H7 (cell line): ENCODE measurements around the gene BICRAL. TPM values are rescaled to one million over a fixed set of nuclear protein-coding genes. Genes with fewer than 3 reads are reported as not detected.
"Not testable (repeated sequence)": the region's sequence is repeated elsewhere in the genome, so short reads cannot be mapped to it uniquely, and the experiment has no call there.

Experiments used
- DNase-seq: peaks from one replicate; pipeline ENCODE4 v3.0.0; 2012
- H3K27me3 ChIP-seq: 2 replicates; pipeline ENCODE4 v1.6.0; 2011; ENCODE audit warnings: mild to moderate bottlenecking, low read length; ENCODE audit not compliant: control insufficient read depth, insufficient read depth
- H3K36me3 ChIP-seq: replicated peaks from 2 replicates; pipeline ENCODE4 v1.5.1; 2011; ENCODE audit warnings: low read length; ENCODE audit not compliant: control insufficient read depth, insufficient read depth
- H3K4me3 ChIP-seq: 2 replicates; pipeline ENCODE4 v1.5.1; 2011; ENCODE audit warnings: low read depth, mild to moderate bottlenecking, control low read depth, low read length, moderate library complexity; ENCODE audit not compliant: insufficient read depth
- total RNA-seq: library from RNA; depleted of rRNA; stranded (reverse); fragments of >200 nt; shearing (Covaris generic); gene quantifications from 2 replicates; pipeline ENCODE4 v1.2.3, GENCODE V29; 2014

Gene BICRAL
- total RNA-seq, 1 experiment from 2014 or later: 6.0 TPM

DNA sequence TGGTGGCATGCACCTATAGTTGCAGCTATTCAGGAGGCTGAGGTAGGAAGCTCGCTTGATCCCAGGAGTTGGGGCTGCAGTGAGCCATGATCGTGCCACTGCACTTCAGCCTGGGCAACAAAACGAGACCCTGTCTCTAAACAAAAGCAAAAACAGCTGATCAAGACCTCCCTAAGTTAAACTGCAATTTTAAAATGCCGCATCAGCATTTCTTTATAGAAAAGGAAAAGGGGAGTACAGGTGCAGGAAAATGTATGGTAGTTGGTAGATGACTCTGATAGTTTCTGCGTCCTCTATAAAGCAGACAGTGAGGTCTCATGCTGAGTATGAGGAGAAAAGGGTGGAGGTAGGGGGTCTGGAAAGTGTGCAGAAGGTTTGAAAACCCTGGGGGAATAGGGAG, 27.1 kb upstream of the BICRAL start:
- Histone ChIP-seq H3K36me3 (no peaks in the 10 kb centered on the region), H3K27me3 (no peaks in the 10 kb centered on the region), H3K4me3 (no peak overlapping the region)
- DNase-seq: no peak

DNA sequence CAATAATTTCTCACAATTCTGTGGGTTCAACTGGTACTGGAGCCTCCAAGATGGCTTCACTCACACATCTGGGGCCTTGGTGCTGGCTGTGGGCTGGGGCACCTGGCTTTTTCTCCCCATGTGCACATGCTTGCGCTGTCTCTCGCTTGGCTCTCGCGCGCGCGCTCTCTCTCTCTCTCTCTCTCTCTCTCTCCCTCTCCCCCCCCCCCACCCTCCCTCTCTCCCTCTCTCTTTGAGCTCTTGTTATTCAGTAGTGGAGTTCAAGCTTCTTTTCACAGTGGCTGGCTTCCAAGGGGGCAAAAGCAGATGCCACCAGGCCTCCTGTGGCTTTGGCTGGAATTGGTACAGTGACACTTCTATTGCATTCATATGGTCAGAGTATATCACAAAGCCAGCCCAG, 25.1 kb upstream of the BICRAL start:
- no peak overlapping the region for H3K4me3 ChIP-seq
- DNase-seq: peak; percentile 35
- H3K36me3 ChIP-seq: no peaks in the 10 kb centered on the region
- H3K27me3 ChIP-seq: no peaks in the 10 kb centered on the region

DNA sequence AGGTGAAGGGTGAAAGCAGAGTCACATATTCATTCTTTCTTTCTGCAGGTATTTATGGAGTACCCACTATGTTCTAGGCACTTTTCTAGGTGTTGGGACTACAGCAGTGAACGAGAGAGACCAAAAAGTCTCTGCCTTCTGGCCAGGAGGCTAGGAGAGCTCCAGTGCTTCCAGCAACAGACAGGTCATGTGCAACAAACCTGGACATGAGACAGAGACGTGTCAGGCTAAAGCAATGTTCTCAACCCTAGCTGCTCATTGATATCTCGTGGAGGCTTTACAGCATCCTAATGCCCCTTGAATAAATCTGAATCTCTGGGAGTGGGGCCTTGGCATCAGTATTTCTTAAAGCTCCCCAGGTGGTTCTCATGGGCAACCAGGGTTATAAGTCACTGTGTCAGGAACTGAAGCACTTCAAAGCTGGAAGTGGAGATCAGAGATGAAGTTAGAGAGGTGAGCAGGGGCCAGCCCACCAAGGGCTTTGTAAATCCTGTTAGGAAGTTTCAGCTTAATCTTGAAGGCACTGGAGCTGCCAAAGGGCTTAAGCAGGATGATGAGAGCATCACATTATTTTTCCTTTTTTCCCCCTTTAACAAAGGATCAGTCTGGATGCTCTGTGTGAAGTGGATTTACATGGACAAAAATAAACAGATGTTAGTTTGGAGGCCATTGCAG, 23.0 kb upstream of the BICRAL start:
- Histone ChIP-seq H3K4me3 (no peak overlapping the region), H3K36me3 (no peaks in the 10 kb centered on the region), H3K27me3 (no peaks in the 10 kb centered on the region)
- no peak for DNase-seq

DNA sequence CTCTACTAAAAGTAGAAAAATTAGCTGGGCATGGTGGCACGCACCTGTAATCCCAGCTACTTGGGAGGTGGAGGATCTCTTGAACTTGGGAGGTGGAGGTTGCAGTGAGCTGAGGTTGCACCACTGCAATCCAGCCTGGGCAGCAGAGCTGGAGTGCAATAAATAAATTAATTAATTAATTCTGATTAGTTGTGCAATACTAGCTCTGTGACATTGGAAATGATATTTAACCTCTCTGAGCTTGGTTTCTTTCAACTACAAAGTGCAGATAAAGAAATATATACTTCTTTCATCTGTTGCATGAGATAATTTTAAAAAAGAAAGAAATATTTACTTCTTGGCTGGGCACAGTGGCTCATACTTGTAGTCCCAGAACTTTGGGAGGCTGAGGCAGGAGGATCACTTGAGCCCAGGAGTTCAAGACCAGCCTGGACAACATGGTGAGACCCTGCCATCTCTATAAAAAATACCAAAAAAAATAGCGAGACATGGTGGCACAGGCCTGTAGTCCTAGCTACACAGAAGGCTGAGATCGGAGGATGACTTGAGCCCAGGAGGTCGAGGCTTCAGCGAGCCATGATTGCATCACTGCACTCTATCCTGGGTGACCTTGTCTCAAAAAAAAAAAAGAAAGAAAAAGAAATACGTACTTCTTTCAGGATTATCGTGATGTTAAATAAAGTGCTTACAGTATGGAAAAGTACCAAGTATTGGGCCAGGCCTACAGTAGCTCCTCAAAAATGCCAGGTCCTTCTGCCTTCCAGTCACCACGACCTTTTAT, 20.4 kb upstream of the BICRAL start:
- Histone ChIP-seq H3K36me3 (no peaks in the 10 kb centered on the region), H3K27me3 (no peaks in the 10 kb centered on the region), H3K4me3 (no peak overlapping the region)
- no peak for DNase-seq

DNA sequence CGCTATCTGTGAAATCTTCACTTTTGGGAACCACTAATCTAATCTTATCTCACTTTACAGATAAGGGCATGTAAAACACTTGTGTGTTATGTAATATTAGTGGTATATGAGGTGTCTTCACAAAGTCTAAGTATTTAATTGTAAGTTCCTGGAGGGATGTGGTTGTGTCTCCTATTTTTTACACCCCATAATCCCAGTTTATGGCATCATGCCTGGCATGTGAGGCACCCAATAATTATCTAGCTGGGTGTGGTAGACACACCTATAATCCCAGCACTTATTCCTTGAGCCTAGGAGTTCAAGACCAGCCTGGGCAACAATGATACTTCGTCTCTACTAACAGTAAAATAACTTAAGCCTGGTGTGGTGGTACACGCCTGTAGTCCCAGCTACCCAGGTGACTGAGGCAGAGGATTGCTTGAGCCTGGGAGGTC, 19.4 kb upstream of the BICRAL start:
- Histone ChIP-seq H3K36me3 (no peaks in the 10 kb centered on the region), H3K27me3 (no peaks in the 10 kb centered on the region), H3K4me3 (no peak overlapping the region)
- no peak for DNase-seq

DNA sequence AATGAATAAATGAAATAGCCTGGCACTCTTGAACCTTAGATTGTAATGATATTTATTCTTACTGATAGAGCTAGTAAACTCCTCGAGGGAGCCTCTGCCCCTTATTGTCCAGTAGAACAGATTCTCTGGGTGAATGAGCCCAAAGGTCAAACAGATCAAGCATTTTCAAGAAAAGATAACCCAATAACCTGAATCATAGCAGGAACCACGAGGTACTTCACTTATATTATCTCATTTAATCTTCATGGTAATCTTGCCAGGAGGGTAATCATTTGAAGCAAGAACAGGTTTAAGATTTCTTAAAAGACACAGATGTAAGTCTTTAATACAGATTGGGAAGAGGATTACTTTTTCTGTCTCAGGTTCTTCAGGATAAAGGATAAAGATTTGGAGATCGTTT, 18.9 kb upstream of the BICRAL start:
- H3K36me3 ChIP-seq: no peaks in the 10 kb centered on the region
- no peak for DNase-seq
- no peaks in the 10 kb centered on the region for H3K27me3 ChIP-seq
- no peak overlapping the region for H3K4me3 ChIP-seq

DNA sequence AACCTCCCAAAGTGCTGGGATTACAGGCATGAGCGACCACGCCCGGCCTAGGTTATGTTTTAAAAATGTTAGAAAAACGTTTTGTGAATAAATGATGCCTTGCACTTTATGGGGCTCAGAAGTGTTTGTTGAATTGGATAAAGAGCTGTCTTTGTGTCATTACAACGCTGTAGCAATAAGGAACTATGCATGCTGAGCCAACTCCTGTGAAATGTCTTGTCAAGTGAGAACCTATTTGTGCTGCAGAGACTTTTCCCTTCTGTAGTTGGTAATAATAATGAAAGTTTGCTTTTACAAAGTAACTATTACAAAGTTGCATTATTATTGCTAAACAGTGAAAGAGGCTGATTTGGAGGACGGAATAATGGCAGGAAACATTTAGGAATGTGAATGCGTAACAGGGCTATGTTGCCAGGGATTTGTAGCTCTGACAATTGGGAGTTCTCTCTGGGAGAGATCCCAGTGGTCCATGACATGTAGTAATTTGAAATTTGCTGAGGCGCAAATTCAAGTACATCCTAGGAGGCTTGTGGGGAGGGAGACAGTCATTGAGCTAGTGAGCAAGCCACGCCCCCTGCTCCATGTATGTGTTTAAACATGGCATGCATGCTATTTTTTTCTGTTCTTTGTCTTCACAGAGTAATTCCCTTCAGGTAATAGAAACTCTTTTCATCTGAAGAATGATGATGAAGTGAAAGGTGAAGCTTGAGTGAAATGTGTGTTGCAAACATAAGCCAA, 16.8 kb upstream of the BICRAL start:
- Histone ChIP-seq H3K36me3 (no peaks in the 10 kb centered on the region), H3K27me3 (no peaks in the 10 kb centered on the region), H3K4me3 (no peak overlapping the region)
- no peak for DNase-seq

DNA sequence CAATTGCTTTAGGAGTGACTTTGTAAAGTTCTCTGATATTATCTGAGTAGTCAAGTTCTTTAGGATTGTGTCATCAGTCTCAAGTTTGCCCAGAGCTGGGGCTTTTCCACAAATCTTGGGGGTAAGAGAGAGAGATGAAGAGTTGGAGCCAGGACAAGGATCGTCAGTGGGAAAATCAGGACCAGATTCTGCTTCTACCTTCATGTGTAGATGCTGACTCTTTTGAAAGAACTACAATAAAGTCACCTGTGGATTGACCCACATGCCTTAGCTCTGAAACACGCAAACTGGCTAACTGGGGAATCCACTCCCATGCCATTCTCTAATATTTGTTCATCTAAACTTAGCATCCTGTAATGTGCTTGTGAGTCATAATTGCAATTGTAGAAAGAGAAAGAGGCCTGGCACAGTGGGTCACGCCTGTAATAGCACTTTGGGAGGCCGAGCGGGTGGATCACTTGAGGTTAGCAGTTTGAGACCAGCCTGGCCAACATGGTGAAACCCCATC, 15.6 kb upstream of the BICRAL start:
- Histone ChIP-seq H3K27me3 (no peaks in the 10 kb centered on the region), H3K4me3 (no peak overlapping the region), H3K36me3 (no peaks in the 10 kb centered on the region)
- DNase-seq: no peak

DNA sequence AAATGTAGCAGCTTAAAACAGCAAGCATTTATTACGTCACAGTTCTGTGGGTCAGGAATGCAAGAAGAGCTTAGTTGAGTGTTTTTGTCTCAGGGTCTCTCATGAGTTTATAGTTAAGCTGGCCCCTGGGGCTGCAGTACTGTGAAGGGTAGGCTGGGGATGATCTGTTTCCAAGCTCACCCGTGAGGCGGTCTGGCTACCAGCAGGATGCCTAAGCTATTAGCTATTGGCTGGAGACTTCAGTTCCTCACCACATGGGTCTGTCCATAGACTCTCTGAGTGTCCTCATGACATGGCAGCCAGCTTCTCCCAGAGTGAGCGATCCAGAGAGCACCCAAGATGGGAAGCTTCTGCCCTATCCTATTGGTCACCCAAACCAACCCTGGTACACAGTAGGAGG, 12.8 kb upstream of the BICRAL start:
- no peaks in the 10 kb centered on the region for H3K27me3 ChIP-seq
- no peak for DNase-seq
- no peaks in the 10 kb centered on the region for H3K36me3 ChIP-seq
- H3K4me3 ChIP-seq: no peak overlapping the region

DNA sequence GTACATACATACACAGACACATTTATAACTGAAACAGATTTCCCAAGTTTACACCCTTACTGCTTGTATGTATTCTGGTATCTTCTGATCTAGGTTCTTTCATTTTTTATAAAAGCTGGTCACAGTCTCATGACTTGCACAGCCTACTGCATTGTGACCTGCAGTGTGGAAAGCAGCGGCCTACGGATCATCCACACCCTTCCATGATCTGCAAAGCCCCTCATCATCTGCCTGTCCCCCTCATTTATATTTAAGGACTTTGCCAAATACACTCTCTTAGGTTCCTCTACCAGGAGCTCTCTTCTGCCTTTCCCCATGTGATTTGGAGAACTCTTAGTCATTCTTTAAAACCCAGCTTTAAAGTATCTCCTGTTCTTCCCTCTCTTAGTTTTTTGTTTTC, 12.0 kb upstream of the BICRAL start:
- DNase-seq: no peak
- no peaks in the 10 kb centered on the region for H3K36me3 ChIP-seq
- H3K27me3 ChIP-seq: no peaks in the 10 kb centered on the region
- no peak overlapping the region for H3K4me3 ChIP-seq

DNA sequence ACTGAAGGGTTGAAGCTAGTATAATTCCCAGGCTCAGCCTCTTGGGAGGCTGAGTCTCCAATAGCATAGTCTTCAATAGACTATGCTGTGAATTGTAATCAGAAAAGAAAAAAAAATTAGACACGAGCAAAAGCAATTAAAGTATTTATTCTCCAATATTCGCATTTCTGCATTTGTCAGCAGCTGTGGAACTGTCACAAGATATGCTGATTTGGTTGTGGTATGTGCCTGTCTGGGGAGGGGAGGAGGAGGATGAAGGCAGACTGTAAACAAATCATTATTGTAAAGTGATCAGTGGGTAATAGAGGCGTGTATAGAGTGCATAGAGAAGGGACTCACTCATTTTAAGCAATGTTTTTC, 10.1 kb upstream of the BICRAL start:
- H3K4me3 ChIP-seq: no peak overlapping the region

DNA sequence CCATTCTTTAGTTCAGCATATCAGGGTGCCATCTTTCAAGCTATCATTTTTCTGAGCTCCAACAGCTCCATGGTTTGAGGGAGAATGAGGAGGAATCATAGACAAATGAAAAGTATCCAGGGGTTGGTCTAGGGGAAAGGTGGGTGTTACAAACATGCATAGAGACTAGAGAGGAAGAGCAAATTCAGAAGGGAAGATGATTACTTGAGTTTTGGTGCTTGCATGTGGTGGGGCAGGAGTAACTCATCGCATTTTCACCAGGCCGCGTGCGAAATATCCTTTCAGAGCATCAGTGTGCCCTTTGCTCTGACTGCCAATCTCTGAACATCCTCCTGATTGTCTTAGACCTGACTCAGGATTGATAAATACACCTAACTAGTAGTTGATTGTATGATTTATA, 7.7 kb upstream of the BICRAL start:
- peak; percentile 1 for DNase-seq
- no peak overlapping the region for H3K4me3 ChIP-seq
- no peaks in the 10 kb centered on the region for H3K36me3 ChIP-seq
- H3K27me3 ChIP-seq: no peaks in the 10 kb centered on the region

More for the DNA sequence above, 10.1 kb upstream of the BICRAL start:
- no peak for DNase-seq
- Histone ChIP-seq H3K36me3 (no peaks in the 10 kb centered on the region), H3K27me3 (no peaks in the 10 kb centered on the region)

DNA sequence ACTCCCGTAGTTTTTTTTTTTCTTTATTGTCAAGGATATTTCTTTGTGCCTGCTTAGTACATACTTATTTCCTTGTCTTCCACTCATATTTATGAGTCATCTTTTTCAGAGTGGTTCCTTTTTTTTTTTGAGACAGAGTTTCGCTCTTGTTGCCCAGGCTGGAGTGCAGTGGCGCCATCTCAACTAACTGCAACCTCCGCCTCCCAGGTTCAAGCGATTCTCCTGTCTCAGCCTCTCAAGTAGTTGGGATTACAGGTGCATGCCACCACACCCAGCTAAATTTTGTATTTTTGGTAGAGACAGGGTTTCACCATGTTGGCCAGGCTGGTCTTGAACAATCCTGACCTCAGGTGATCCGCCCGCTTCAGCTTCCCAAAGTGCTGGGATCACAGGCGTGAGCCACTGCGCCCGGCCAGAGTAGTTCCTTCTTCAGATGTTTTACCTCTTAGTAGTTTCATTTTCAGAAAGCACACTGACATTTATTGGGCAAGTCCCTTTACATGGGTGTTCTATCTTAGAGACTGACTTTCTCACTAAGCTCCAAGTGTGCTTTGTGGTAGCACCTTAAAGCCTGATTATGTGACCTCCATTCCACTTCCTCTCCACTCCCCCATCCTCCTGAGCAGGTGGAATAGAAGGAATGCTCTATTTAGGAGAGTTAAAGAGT, 6.9 kb upstream of the BICRAL start:
- not testable (repeated sequence) for H3K36me3 ChIP-seq, H3K4me3 ChIP-seq, H3K27me3 ChIP-seq
- DNase-seq: peak; percentile 1

DNA sequence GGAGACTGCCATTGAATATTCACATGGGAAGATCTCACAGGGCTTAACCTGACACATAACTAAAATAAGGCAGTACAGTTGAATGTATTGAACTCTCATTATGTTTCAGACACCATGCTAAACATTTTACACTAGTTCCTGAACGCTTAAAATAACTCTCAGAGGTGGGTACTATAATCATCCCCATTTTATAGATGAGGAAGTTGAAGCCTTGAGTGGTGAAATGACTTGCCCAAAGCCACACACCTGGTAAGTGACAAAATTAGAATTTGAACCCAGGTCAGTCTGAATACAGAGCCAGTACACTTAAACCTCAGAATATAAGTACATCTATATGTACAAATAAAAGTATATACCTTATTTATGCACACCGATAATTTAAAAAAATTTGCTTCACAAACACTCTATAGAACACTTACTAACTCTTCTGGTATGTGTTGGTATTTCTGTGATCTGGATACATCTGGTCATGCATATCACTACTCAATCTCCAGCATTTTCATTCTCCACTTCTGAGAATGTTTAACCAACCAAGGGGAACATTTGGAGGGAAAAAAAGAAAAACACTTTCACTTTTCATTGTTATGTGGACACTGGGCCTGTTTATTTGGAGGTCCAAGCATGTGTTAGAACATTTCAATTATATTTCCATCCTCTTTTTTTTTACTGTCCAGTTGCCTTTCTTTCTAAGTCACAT, 4.6 kb upstream of the BICRAL start:
- DNase-seq: no peak
- Histone ChIP-seq H3K36me3 (no peaks in the 10 kb centered on the region), H3K4me3 (no peak overlapping the region), H3K27me3 (no peaks in the 10 kb centered on the region)
